Suprapubic skin (tissue), 3 donors: Measurements from ENCODE around the gene APCDD1.

Source experiments
- CTCF ChIP-seq, 2 donors: fragments of 200-600 bp in 1 of 2; fragments of 450-650 bp in 1 of 2; sonication (generic) in 1 of 2; IDR thresholded peaks; one replicate each; pipeline ENCODE4 v1.5.1; 2016 to 2019; ENCODE audit warnings: antibody characterized with exemption in 2 of 2, mild to moderate bottlenecking in 1 of 2, moderate library complexity in 1 of 2
- POLR2AphosphoS5 ChIP-seq, 3 donors: sonication (generic); formaldehyde crosslinking; IDR thresholded peaks; one replicate each; pipeline ENCODE4 v1.6.1; 2017; ENCODE audit warnings: antibody characterized with exemption in 3 of 3

DNA sequence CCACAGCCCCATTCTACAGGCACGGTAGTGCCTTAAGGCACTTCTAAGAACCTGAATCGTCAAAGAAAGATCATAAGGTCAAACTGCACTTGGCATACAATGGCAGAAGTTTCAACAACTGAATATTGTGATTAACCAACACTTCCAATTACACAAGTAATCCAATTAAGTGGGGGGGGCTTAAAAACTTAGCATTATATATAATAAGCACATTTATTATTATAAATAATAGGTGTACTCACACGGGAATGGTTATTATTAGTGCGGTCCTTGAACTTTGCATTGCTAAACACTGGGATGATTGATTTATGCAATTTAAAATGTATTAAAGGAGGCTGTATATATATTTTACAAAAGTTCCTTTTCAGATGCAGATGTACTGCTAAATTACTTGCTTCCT lies 7.6 kb downstream of the APCDD1 start:
- TF ChIP-seq CTCF (IDR thresholded peaks at IDR 0.05) (no peak), POLR2AphosphoS5 (IDR thresholded peaks at IDR 0.05) (no peak)
